Ishikawa (cell line): Measurements from ENCODE around the gene SALL1.

Source experiments
- CEBPB ChIP-seq: IDR thresholded peaks from 2 replicates; pipeline ENCODE4 v1.6.1; 2012
- CREB1 ChIP-seq: IDR thresholded peaks from 2 replicates; pipeline ENCODE4 v1.6.1; 2012; ENCODE audit warnings: low read depth
- EGR1 ChIP-seq: IDR thresholded peaks from 2 replicates; pipeline ENCODE4 v1.6.1; 2012
- EP300 ChIP-seq: IDR thresholded peaks from 2 replicates; pipeline ENCODE4 v1.6.1; 2012; ENCODE audit warnings: borderline replicate concordance
- FOXM1 ChIP-seq: IDR thresholded peaks from 2 replicates; pipeline ENCODE4 v1.6.1; 2012; ENCODE audit warnings: low read depth, borderline replicate concordance
- NFIC ChIP-seq: IDR thresholded peaks from 2 replicates; pipeline ENCODE4 v1.6.1; 2012
- RAD21 ChIP-seq: IDR thresholded peaks from 2 replicates; pipeline ENCODE4 v1.6.1; 2012; ENCODE audit warnings: low read depth
- TAF1 ChIP-seq: IDR thresholded peaks from 2 replicates; pipeline ENCODE4 v1.6.1; 2012; ENCODE audit warnings: low read depth, mild to moderate bottlenecking
- TCF12 ChIP-seq: IDR thresholded peaks from 2 replicates; pipeline ENCODE4 v1.6.1; 2012; ENCODE audit warnings: low read depth
- TEAD4 ChIP-seq: IDR thresholded peaks from 2 replicates; pipeline ENCODE4 v1.6.1; 2012
- YY1 ChIP-seq: IDR thresholded peaks from 2 replicates; pipeline ENCODE4 v1.6.1; 2012; ENCODE audit warnings: low read depth
- ZBTB7A ChIP-seq: IDR thresholded peaks from 2 replicates; pipeline ENCODE4 v1.6.1; 2012; ENCODE audit warnings: low read depth
- TF ChIP-seq, protein P1 (sequence below): IDR thresholded peaks from 2 replicates; pipeline ENCODE4 v1.6.1; 2012
- TF ChIP-seq, protein P2 (sequence below): IDR thresholded peaks from 2 replicates; pipeline ENCODE4 v1.6.1; 2012; ENCODE audit warnings: low read depth, mild to moderate bottlenecking
- TF ChIP-seq, protein P3 (sequence below): IDR thresholded peaks from 2 replicates; pipeline ENCODE4 v1.6.1; 2012

SALL1 gene

DNA sequence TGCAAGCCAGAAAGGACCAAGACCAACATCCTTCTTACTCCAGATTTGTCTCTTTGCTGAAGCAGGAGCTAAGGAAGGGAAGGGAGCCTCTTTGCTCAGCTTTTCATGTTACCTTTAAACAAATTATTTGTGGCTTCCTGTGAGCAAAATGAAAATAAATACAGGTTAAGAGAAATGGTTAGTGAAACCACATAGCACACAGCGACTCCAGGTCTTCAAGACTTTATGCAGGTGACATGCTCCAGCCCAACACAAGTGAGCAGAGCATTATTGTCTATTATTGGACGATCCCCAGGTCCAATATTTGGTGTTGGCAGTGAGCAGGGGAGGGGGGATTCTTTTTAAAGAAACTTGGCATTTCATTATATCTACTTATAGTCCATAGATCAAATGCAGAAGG lies 53.3 kb downstream of the SALL1 start:
- TF ChIP-seq, protein P1, sequence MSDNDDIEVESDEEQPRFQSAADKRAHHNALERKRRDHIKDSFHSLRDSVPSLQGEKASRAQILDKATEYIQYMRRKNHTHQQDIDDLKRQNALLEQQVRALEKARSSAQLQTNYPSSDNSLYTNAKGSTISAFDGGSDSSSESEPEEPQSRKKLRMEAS, result no peak
- no peak for TF ChIP-seq EP300
- TF ChIP-seq NFIC, result no peak
- no peak for TF ChIP-seq RAD21
- TF ChIP-seq, protein P2, sequence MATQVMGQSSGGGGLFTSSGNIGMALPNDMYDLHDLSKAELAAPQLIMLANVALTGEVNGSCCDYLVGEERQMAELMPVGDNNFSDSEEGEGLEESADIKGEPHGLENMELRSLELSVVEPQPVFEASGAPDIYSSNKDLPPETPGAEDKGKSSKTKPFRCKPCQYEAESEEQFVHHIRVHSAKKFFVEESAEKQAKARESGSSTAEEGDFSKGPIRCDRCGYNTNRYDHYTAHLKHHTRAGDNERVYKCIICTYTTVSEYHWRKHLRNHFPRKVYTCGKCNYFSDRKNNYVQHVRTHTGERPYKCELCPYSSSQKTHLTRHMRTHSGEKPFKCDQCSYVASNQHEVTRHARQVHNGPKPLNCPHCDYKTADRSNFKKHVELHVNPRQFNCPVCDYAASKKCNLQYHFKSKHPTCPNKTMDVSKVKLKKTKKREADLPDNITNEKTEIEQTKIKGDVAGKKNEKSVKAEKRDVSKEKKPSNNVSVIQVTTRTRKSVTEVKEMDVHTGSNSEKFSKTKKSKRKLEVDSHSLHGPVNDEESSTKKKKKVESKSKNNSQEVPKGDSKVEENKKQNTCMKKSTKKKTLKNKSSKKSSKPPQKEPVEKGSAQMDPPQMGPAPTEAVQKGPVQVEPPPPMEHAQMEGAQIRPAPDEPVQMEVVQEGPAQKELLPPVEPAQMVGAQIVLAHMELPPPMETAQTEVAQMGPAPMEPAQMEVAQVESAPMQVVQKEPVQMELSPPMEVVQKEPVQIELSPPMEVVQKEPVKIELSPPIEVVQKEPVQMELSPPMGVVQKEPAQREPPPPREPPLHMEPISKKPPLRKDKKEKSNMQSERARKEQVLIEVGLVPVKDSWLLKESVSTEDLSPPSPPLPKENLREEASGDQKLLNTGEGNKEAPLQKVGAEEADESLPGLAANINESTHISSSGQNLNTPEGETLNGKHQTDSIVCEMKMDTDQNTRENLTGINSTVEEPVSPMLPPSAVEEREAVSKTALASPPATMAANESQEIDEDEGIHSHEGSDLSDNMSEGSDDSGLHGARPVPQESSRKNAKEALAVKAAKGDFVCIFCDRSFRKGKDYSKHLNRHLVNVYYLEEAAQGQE, result no peak
- TF ChIP-seq TAF1, result no peak
- no peak for TF ChIP-seq ZBTB7A
- no peak for TF ChIP-seq EGR1

DNA sequence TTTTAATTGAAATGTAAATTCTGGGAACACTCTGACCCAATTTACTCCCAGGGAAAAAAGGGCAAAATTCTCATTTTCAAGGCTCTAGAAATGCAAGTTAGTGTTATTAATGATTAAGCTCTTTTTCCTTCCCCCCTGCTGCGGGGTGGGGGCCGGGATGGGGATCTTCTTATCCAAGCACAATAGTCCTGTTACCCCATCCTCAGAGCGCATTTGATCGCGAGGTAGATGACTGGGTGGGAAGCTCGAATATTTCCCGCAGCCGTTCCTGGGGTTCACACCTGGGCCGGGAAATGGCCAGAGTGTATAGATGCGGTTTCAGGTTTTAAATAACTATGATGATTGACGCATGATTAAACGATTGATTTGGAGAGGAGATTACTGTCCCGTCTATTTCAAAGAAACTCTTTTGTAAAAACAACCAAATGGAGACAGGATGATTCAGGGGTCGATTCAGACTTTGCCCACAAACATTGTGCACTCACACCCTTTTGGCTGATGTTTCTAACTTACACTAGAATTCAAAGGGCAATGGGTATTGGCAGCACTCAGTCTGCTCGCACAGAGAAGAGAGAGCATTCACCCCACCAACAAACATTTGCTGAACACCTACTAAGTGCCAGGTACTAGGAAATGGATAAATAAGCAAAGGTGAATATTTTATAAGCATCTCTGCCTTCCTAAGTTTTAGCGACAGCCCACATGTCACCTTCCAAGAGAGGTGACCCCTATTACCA lies 55.0 kb downstream of the SALL1 start:
- TF ChIP-seq RAD21 (no peak), TAF1 (no peak), ZBTB7A (no peak), YY1 (no peak), EGR1 (no peak), FOXM1 (no peak), CEBPB (no peak), TEAD4 (no peak), NFIC (no peak), TCF12 (no peak), EP300 (no peak), CREB1 (no peak)
- TF ChIP-seq, protein P3, sequence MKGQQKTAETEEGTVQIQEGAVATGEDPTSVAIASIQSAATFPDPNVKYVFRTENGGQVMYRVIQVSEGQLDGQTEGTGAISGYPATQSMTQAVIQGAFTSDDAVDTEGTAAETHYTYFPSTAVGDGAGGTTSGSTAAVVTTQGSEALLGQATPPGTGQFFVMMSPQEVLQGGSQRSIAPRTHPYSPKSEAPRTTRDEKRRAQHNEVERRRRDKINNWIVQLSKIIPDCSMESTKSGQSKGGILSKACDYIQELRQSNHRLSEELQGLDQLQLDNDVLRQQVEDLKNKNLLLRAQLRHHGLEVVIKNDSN, result no peak
- TF ChIP-seq, protein P2, result no peak
- TF ChIP-seq, protein P1, result no peak

DNA sequence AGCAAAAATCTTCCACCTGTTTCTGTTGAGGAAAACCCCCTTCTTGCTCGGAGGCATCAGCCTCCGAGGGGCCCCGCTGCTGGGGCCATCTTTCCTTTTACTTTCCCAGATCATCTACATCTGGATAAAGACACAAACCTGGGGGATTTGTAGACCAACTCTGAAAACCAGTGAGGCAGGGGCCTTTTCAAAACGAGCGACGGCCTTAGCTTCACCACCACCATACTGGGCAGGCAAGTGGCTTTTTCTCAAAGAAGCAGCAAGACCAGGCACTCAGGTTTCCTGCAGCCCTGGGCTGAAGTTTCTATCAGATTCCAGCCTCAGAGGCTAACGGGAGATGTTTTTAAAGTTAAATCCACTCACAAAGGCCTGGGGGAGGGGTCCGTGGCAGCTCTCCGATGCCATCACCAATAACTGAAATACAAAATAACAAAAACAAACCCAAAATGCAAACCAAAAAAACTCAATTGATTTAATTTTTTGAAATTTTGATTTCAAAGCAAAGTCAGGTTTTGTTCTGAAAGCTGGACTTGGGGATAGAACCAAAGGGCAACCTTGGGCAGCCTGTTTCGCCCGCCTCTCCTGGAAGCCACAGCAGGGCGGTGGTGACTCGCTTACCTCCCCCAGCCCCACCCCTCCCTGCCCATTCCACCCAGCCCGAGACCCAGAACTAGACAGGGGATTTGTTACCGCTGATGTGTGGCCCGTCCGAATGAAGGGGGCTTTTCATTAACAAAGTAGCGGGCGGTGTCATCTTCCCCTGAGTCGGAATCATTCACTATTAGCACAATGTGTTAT lies 55.8 kb downstream of the SALL1 start:
- TF ChIP-seq TAF1, result no peak

DNA sequence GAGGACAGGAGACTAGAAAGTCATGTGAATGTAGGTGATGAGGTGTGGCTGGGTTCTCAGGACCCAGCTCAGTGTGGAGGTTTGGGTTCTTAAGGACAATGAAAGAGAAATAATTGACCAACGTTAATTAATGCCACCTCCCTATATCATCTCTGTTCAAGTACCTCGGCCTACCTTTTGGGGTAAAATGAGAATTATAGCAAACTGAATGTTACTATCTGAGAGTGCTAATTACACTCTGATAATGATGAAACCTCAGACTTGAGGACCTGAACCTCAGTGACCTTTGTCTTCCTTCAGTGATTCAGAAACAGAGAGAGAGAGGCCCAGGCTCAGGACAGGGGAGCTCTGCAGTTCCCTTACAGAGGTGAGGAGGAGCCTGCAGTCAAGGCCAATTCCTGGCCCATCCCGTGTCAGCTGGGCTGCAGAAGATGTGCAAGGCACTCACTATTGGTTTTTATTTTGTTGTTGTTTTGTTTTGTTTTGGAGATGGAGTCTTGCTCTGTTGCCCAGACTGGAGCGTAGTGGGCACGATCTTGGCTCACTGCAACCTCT lies 57.3 kb downstream of the SALL1 start:
- TF ChIP-seq EP300, result no peak
- no peak for TF ChIP-seq TCF12
- TF ChIP-seq, protein P1, result no peak
- no peak for TF ChIP-seq FOXM1
